Measurements from ENCODE around the gene FOLR2. TPM values are rescaled to one million over a fixed set of nuclear protein-coding genes. Genes with fewer than 3 reads are reported as not detected.
"Not testable (repeated sequence)": the region's sequence is repeated elsewhere in the genome, so short reads cannot be mapped to it uniquely, and the experiment has no call there.

The FOLR2 gene
- total RNA-seq, 3 donors from 2014 or later (not counting 1 experiment from before 2014, with no cell fraction given): not detected

- Mint-ChIP-seq H3K4me3 (no peak overlapping the region), H3K4me1 (no peaks in the 10 kb centered on the region), H3K9me3 (peaks cover 5 to 8% of the 10 kb centered on the region in 2 donors), H3K36me3 (peaks cover 10% of the 10 kb centered on the region), H3K27me3 (ENCODE audit: low read depth in 2 of 2) (peaks cover 6 to 8% of the 10 kb centered on the region in 2 donors), H3K27ac (no peak overlapping the region)
- Histone ChIP-seq H3K4me3 (ENCODE audit: low read length) (no peak overlapping the region), H3K36me3 (ENCODE audit: control insufficient read depth, insufficient read depth, low read length) (no peaks in the 10 kb centered on the region), H3K4me1 (ENCODE audit: control insufficient read depth, insufficient read depth, low read length) (no peaks in the 10 kb centered on the region), H3K9me3 (ENCODE audit: control insufficient read depth, insufficient read depth, low read length) (peaks cover 5% of the 10 kb centered on the region), H3K27me3 (ENCODE audit: control insufficient read depth, insufficient read depth, low read length) (no peaks in the 10 kb centered on the region), H3K27ac (ENCODE audit: low read length) (no peak overlapping the region)
- no peak for ATAC-seq
- no peak for DNase-seq
- no peak for TF ChIP-seq CTCF (IDR thresholded peaks at IDR 0.05)
- intact Hi-C loops (cut with micrococcal nuclease): no loop called here
These were observed 11.7 kb upstream of the FOLR2 start for GRCh38 chr11:72204886-72205285.

GRCh38 chr11:72206794-72207193, 9.8 kb upstream of the FOLR2 start:
- ATAC-seq; intact Hi-C loops (cut with micrococcal nuclease); H3K4me1 Mint-ChIP-seq; H3K4me1 ChIP-seq (ENCODE audit: control insufficient read depth, insufficient read depth, low read length); H3K36me3 ChIP-seq (ENCODE audit: control insufficient read depth, insufficient read depth, low read length); H3K4me3 ChIP-seq (ENCODE audit: low read length); H3K9me3 ChIP-seq (ENCODE audit: control insufficient read depth, insufficient read depth, low read length); H3K27me3 ChIP-seq (ENCODE audit: control insufficient read depth, insufficient read depth, low read length); H3K27ac Mint-ChIP-seq; H3K9me3 Mint-ChIP-seq; H3K27ac ChIP-seq (ENCODE audit: low read length); DNase-seq; H3K4me3 Mint-ChIP-seq: not testable (repeated sequence)
- peaks cover 13% of the 10 kb centered on the region for H3K36me3 Mint-ChIP-seq
- peaks cover 7 to 13% of the 10 kb centered on the region in 2 donors for H3K27me3 Mint-ChIP-seq (ENCODE audit: low read depth in 2 of 2)
- 86% methylated on average over 2 of the region's 2 CpGs for WGBS (ENCODE audit: insufficient coverage)

- Mint-ChIP-seq H3K4me1 (no peaks in the 10 kb centered on the region), H3K36me3 (peaks cover 13% of the 10 kb centered on the region), H3K27me3 (ENCODE audit: low read depth in 2 of 2) (peaks cover 11 to 19% of the 10 kb centered on the region in 2 donors), H3K27ac (no peak overlapping the region), H3K9me3 (peaks cover 6 to 9% of the 10 kb centered on the region in 2 donors), H3K4me3 (no peak overlapping the region)
- no peak for TF ChIP-seq CTCF (IDR thresholded peaks at IDR 0.05)
- intact Hi-C loops (cut with micrococcal nuclease): no loop called here
- DNase-seq (no peak), ATAC-seq (no peak)
- Histone ChIP-seq H3K4me3 (ENCODE audit: low read length) (no peak overlapping the region), H3K9me3 (ENCODE audit: control insufficient read depth, insufficient read depth, low read length) (peaks cover 5% of the 10 kb centered on the region), H3K27me3 (ENCODE audit: control insufficient read depth, insufficient read depth, low read length) (no peaks in the 10 kb centered on the region), H3K36me3 (ENCODE audit: control insufficient read depth, insufficient read depth, low read length) (no peaks in the 10 kb centered on the region), H3K4me1 (ENCODE audit: control insufficient read depth, insufficient read depth, low read length) (no peaks in the 10 kb centered on the region), H3K27ac (ENCODE audit: low read length) (no peak overlapping the region)
- 89% methylated on average over 3 of the region's 3 CpGs for WGBS (ENCODE audit: insufficient coverage)
These were observed 8.3 kb upstream of the FOLR2 start for GRCh38 chr11:72208281-72208680.

GRCh38 chr11:72209101-72209500, 7.5 kb upstream of the FOLR2 start:
- DNase-seq (no peak), ATAC-seq (no peak)
- Histone ChIP-seq H3K27me3 (ENCODE audit: control insufficient read depth, insufficient read depth, low read length) (no peaks in the 10 kb centered on the region), H3K36me3 (ENCODE audit: control insufficient read depth, insufficient read depth, low read length) (no peaks in the 10 kb centered on the region), H3K27ac (ENCODE audit: low read length) (no peak overlapping the region), H3K4me1 (ENCODE audit: control insufficient read depth, insufficient read depth, low read length) (no peaks in the 10 kb centered on the region), H3K9me3 (ENCODE audit: control insufficient read depth, insufficient read depth, low read length) (peaks cover 5% of the 10 kb centered on the region), H3K4me3 (ENCODE audit: low read length) (no peak overlapping the region)
- WGBS (ENCODE audit: insufficient coverage): 78% methylated on average over 4 of the region's 4 CpGs
- Mint-ChIP-seq H3K27me3 (ENCODE audit: low read depth in 2 of 2) (peaks cover 11 to 19% of the 10 kb centered on the region in 2 donors), H3K4me1 (no peaks in the 10 kb centered on the region), H3K36me3 (peaks cover 13% of the 10 kb centered on the region), H3K27ac (no peak overlapping the region), H3K9me3 (peaks cover 6 to 9% of the 10 kb centered on the region in 2 donors), H3K4me3 (no peak overlapping the region)
- intact Hi-C loops (cut with micrococcal nuclease): no loop called here
- no peak for TF ChIP-seq CTCF (IDR thresholded peaks at IDR 0.05)
